ENCODE measurements around the gene AQP10.
"Not testable (repeated sequence)": the region's sequence is repeated elsewhere in the genome, so short reads cannot be mapped to it uniquely, and the experiment has no call there.

The AQP10 gene

GRCh38 chr1:154324241-154324640 lies 3.3 kb downstream of the AQP10 start:
- no peak for DNase-seq (ENCODE audit: low read depth, low spot score)

GRCh38 chr1:154324669-154325582 lies 4.0 kb downstream of the AQP10 start, which contains the start of gene ATP8B2:
Gene ATP8B2, plus strand, starts transcription at chr1:154325525. Its CDS starts 2,617 bp downstream, at chr1:154328142.
- peak; percentile 91 for DNase-seq (ENCODE audit: low read depth, low spot score)

- DNase-seq (ENCODE audit: low read depth, low spot score): peak; percentile 93
Observed at GRCh38 chr1:154325583-154326545, 5.0 kb downstream of the AQP10 start.

GRCh38 chr1:154326546-154327465 lies 5.9 kb downstream of the AQP10 start:
- DNase-seq (ENCODE audit: low read depth, low spot score): peak; percentile 63

- DNase-seq (ENCODE audit: low read depth, low spot score): no peak
Observed at GRCh38 chr1:154327466-154328317, 6.8 kb downstream of the AQP10 start.

- DNase-seq (ENCODE audit: low read depth, low spot score): peak; percentile 89
Observed at GRCh38 chr1:154328318-154329151, 7.6 kb downstream of the AQP10 start.

GRCh38 chr1:154329152-154329521 lies 8.2 kb downstream of the AQP10 start:
- DNase-seq (ENCODE audit: low read depth, low spot score): peak; percentile 78

GRCh38 chr1:154329551-154330131 lies 8.7 kb downstream of the AQP10 start:
- no peak for DNase-seq (ENCODE audit: low read depth, low spot score)

GRCh38 chr1:154330669-154331068 lies 9.8 kb downstream of the AQP10 start:
- DNase-seq (ENCODE audit: low read depth, low spot score): no peak

- DNase-seq (ENCODE audit: low read depth, low spot score): no peak
Observed at GRCh38 chr1:154334079-154335024, 13.5 kb downstream of the AQP10 start.

- peak; percentile 90 for DNase-seq (ENCODE audit: low read depth, low spot score)
Observed at GRCh38 chr1:154335025-154335714, 14.3 kb downstream of the AQP10 start.

GRCh38 chr1:154337253-154337894 lies 16.5 kb downstream of the AQP10 start:
- no peak for DNase-seq (ENCODE audit: low read depth, low spot score)

- no peak for DNase-seq (ENCODE audit: low read depth, low spot score)
Observed at GRCh38 chr1:154338875-154339274, 18.0 kb downstream of the AQP10 start.

- not testable (repeated sequence) for DNase-seq (ENCODE audit: low read depth, low spot score)
Observed at GRCh38 chr1:154341366-154341765, 20.5 kb downstream of the AQP10 start.

GRCh38 chr1:154342132-154342531 lies 21.2 kb downstream of the AQP10 start:
- no peak for DNase-seq (ENCODE audit: low read depth, low spot score)

GRCh38 chr1:154342836-154343472 lies 22.1 kb downstream of the AQP10 start:
- DNase-seq (ENCODE audit: low read depth, low spot score): no peak

All from astrocyte of the hippocampus (primary cell).